HG03565 (cell line): ENCODE measurements around the gene GALR3.

ENCODE experiments used
- ATAC-seq: cut with Tn5 transposase; IDR thresholded peaks from one replicate; pipeline ENCODE4 v1.9.1; 2021; ENCODE audit warnings: mild to moderate bottlenecking, moderate library complexity; ENCODE audit not compliant: unreplicated experiment

The GALR3 gene

GRCh38 chr22:37802310-37803194, 20.6 kb upstream of the GALR3 start:
- ATAC-seq = no peak

GRCh38 chr22:37803195-37803638, 20.0 kb upstream of the GALR3 start:
- ATAC-seq = no peak

GRCh38 chr22:37803639-37804351, 19.4 kb upstream of the GALR3 start:
- no peak for ATAC-seq

- ATAC-seq = no peak
Observed at GRCh38 chr22:37804352-37804880, 18.8 kb upstream of the GALR3 start.

GRCh38 chr22:37804881-37805809, 18.0 kb upstream of the GALR3 start:
- ATAC-seq = no peak

GRCh38 chr22:37805810-37806277, 17.3 kb upstream of the GALR3 start:
- ATAC-seq = no peak

GRCh38 chr22:37806409-37807333, 16.5 kb upstream of the GALR3 start:
- no peak for ATAC-seq

- ATAC-seq = peak; percentile 87
Observed at GRCh38 chr22:37807410-37808293, 15.5 kb upstream of the GALR3 start, which contains the start of gene GCAT. Gene GCAT (plus strand): TSS chr22:37807934. CDS start chr22:37807968, 34 bp downstream.

GRCh38 chr22:37808294-37808657, 14.9 kb upstream of the GALR3 start:
- ATAC-seq = no peak

GRCh38 chr22:37809672-37810333, 13.4 kb upstream of the GALR3 start:
- ATAC-seq = no peak

- ATAC-seq = no peak
Observed at GRCh38 chr22:37811867-37812266, 11.3 kb upstream of the GALR3 start.

- ATAC-seq = no peak
Observed at GRCh38 chr22:37812869-37813678, 10.1 kb upstream of the GALR3 start.

- no peak for ATAC-seq
Observed at GRCh38 chr22:37815593-37815992, 7.6 kb upstream of the GALR3 start.

- ATAC-seq = no peak
Observed at GRCh38 chr22:37816543-37817180, 6.5 kb upstream of the GALR3 start.

- ATAC-seq = peak; percentile 48
Observed at GRCh38 chr22:37817705-37818408, 5.3 kb upstream of the GALR3 start.
